ENCODE results near the gene STARD10.
A peak's percentile ranks its signal among the peaks of the same experiment; 100 is the strongest.
"Not testable (repeated sequence)": the region's sequence is repeated elsewhere in the genome, so short reads cannot be mapped to it uniquely, and the experiment has no call there.

STARD10 gene

DNA sequence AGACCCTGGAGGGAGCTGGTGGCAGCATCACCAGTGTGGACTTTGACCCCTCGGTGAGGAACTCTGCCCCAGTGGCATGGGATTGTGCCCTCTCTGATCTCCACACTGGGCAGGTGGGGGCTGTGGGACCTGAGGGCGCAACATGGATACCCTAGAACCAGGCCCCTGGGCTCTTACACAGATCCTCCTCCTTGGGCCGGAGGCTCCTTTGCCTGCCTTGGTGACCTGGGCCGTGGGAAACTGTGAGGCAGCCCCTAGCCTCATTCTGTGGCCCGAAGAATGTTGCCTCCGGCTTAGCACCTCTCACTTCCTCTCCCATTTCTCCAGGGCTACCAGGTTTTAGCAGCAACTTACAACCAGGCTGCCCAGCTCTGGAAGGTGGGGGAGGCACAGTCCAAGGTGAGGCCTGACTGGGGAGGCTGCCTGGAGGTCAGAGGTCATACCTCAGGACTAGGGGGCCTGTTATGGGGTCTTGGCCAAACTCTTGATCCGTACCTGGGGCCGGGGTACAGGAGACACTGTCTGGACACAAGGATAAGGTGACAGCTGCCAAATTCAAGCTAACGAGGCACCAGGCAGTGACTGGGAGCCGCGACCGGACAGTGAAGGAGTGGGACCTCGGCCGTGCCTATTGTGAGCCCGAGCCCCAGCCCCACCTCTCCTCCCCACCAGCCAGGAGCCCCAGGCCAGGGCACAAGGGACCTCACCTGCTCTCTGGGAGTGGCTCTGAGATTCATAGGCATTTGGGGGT lies 32.5 kb upstream of the STARD10 start:
- DNase-seq = no peak

- DNase-seq = no peak
These were observed 31.8 kb upstream of the STARD10 start for GRCh38 chr11:72825661-72826060.

DNA sequence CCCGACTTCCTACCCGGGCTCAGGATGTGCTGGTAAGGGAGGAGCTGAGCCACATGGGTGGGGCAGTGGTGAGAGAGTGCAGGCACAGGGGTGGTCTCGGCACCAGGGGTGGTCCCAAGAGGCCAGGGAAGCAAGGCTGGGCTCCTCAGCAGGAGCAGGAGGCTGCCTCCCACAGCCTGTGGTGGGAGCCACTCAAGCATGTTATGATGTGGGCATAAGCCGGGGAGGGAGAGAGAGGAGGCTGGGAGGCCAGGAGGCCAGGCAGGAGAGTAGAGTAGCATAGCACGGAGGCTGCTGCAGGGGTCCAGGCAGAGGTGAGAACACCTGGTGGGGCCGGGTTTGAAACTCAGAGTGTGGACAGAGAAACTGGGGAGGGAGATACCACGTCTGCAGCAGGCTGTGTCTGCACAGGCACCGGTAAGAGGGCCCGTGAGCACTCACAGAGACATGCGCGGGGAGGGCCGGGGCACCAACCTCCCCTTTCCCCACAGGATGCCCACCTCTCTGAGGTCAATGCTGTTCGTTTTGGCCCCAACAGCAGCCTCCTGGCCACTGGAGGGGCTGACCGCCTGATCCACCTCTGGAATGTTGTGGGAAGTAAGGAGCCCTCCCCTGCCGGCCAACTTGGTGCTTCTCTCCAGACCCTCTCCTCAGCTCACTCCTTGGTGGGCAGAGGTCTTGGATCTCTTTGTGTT lies 31.1 kb upstream of the STARD10 start:
- no peak for DNase-seq

- DNase-seq = no peak
These were observed 30.2 kb upstream of the STARD10 start for GRCh38 chr11:72824020-72824419.

GRCh38 chr11:72823105-72823804 lies 29.4 kb upstream of the STARD10 start:
- no peak for DNase-seq

GRCh38 chr11:72821920-72822799 lies 28.3 kb upstream of the STARD10 start:
- DNase-seq = peak; percentile 88

DNA sequence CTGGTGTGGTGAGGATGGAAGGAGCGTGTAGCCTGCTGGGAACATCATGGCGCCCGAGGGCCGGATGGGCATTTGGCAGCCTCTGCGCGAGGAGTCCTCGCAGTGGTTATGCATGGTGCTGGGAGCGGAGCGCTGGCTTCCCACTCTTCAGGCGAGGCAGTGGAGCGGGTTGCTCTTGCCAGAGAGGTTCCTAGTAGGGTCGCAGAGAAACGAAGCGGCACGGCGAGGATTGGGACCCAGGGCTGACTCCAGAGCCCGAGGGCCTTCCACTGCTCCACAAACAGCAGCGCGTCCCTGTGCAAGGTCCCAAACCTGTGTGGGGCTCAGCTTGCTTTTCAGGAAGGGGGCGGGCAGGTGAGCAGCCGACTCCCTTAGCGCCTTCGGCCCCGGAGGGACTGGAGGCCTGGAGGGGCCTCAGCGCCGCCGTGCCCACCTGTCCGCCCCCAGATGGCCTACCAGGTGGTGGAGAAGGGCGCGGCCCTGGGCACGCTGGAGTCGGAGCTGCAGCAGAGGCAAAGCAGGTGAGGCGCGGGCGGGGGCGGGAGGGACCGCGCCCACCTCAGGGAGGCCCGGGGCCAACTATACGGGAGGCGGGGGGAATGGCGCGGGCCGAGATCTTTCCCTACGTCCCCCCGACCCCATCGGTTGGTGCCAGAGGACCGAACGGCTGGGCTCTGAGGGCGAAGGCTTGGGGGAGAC lies 27.5 kb upstream of the STARD10 start:
- DNase-seq = no peak

GRCh38 chr11:72820439-72821139 lies 26.7 kb upstream of the STARD10 start:
- DNase-seq = no peak

DNA sequence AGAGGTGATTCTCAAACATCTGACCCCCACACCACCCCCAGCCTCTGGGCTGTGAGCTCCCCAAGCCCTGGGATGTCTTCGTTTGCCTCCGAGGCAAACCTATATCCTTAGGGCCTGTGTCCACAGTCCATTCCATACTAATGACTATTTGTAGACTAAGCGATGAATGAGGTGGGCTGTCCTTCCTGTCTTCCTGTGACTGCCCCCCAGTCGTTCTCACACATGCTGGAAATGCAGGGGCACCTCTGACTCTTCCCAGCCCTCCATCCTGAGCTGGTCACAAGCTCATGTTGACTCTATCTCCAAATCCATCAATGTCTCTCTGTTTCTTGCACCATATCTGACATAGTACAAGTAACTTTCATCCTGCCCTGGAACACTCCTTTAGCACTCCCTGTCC lies 25.1 kb upstream of the STARD10 start:
- no peak for DNase-seq

DNA sequence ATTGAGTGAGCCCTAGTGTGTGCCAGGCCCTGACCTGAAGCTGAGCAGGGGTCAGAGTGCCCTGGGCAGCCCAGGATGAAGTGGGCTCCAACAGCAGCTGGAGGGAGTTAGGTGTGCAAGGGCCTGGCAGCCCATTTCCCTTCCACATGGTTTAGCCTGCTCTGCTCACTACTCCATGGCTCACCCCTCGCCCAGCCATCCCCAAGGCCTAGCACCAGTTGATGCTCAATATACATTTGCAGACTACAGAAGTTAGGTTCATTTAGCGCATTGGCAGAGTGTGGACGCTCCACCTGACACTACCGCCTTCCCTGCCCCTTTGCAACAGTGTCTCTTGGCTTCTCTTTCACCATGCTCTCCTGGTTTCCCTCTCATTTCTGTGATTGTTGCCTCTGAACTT lies 24.1 kb upstream of the STARD10 start:
- DNase-seq = no peak

DNA sequence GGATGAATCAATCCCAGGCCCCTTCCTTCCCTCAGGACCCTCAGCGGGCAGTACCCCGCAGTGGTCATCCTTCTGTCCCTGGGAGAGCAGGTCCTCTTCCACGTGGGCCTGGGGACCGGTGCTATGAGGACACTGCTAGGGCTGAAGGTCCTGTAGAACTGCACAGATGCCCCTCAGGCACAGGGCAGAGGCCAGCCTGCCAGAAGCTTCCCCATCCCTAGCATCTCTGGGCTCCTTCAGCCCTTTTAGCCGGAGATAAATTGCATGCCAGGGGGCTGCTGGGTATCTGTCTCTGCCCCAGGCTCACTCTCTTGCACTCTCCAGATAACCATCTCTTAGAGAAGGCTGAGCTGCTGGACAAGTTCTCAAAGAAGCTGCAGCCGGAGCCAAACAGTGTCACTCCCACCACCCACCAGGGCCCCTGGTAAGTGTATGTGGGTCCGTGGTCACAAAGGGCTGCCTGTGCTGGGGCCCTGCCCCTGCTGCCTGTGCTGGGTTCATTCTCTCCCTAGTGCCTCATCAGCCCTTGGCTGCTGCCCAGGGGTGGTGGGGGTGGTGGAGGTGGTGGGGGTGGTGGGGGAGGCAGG lies 22.6 kb upstream of the STARD10 start:
- DNase-seq = no peak

- DNase-seq = peak; percentile 38
These were observed 21.3 kb upstream of the STARD10 start for GRCh38 chr11:72815110-72815618.

DNA sequence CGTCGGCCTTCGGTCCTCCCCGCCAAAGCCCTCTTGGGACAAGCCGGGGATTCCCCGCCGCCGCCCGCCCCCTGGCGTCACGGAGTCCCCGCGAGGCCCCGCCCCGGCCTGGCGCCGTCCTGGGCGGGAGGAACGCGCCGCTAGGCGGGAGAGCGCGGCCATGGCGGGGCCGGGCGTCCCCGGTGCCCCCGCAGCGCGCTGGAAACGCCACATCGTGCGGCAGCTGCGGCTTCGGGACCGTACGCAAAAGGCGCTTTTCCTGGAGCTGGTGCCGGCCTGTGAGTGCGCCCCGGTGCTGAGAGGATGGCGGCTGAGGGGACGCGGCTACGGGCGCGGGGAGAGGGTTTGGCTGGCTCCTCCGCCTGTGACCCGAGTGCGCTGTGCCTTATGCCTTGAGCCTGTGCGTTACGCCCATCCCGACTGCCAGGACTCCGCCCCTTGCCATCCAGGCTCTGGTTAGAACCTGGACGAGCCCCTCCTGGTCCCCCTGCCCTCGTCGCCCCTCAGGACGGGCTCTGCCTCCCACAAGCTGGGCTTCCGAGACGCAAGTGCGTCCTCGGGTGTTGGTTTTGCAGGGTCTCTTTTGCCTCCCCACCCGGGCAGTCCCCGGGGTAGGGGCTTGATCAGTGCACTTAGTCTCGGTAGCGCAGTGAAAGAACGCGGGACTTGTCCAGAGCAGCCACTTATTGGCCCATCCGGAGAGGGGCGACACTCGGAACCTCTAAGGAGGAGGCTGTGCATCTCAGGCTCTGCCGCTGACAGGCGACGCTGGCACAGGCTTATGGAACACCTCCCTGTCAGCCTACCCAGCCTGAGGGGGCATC lies 20.7 kb upstream of the STARD10 start, which contains the start of gene ATG16L2:
Gene ATG16L2, plus strand, starts transcription at position 126 of the 824 bp plus-strand sequence. Its CDS starts 35 bp downstream, at position 161.
- DNase-seq = peak; percentile 55

GRCh38 chr11:72813740-72814285 lies 20.0 kb upstream of the STARD10 start:
- peak; percentile 43 for DNase-seq

GRCh38 chr11:72812967-72813739 lies 19.3 kb upstream of the STARD10 start:
- no peak for DNase-seq

- no peak for DNase-seq
These were observed 18.7 kb upstream of the STARD10 start for GRCh38 chr11:72812604-72812966.

DNA sequence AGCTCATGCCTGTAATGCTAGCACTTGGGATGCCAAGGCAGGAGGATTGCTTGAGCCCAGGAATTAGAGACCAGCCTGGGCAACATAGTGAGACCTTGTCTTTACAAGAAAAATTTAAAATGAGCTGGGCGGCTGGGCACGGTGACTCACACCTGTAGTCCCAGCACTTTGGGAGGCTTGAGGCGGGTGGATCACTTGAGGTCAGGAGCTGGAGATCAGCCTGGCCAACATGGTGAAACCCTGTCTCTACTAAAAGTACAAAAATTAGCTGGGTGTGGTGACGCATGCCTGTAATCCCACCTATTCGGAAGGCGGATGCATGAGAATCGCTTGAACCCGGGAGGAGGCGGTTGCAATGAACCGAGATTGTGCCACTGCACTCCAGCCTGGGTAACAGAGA lies 17.8 kb upstream of the STARD10 start:
- not testable (repeated sequence) for DNase-seq

- no peak for DNase-seq
These were observed 14.5 kb upstream of the STARD10 start for GRCh38 chr11:72808331-72808798.

- DNase-seq = no peak
These were observed 13.9 kb upstream of the STARD10 start for GRCh38 chr11:72807792-72808191.

All from NCI-H2107 (cell line).